DOHH2 (cell line): Measurements from ENCODE around the gene MTOR.
"Not testable (repeated sequence)": the region's sequence is repeated elsewhere in the genome, so short reads cannot be mapped to it uniquely, and the experiment has no call there.

ENCODE experiments used
- H3F3A ChIP-seq: fragments of 200-600 bp; sonication (generic), shearing (Covaris generic); 2 replicates; pipeline ENCODE4 v1.6.0; 2016; ENCODE audit warnings: antibody characterized with exemption, mild to moderate bottlenecking; ENCODE audit not compliant: control insufficient read depth, insufficient read depth
- H3K27ac ChIP-seq: fragments of 200-600 bp; sonication (generic); 2 replicates; pipeline ENCODE4 v1.5.1; 2014; ENCODE audit warnings: low read depth, mild to moderate bottlenecking, low read length, moderate library complexity
- H3K27me3 ChIP-seq: fragments of 200-600 bp; sonication (generic); 2 replicates; pipeline ENCODE4 v1.6.1; 2014; ENCODE audit warnings: mild to moderate bottlenecking, low read length, mixed read lengths; ENCODE audit not compliant: control insufficient read depth
- H3K36me3 ChIP-seq: fragments of 200-600 bp; sonication (generic); 2 replicates; pipeline ENCODE4 v1.6.1; 2014; ENCODE audit warnings: mild to moderate bottlenecking, low read length, moderate library complexity, mixed read lengths; ENCODE audit not compliant: control insufficient read depth
- H3K4me1 ChIP-seq: fragments of 200-600 bp; sonication (generic); 2 replicates; pipeline ENCODE4 v1.6.1; 2014; ENCODE audit warnings: mild to moderate bottlenecking, low read length, mixed read lengths; ENCODE audit not compliant: control insufficient read depth
- H3K4me2 ChIP-seq: fragments of 200-600 bp; sonication (generic); 2 replicates; pipeline ENCODE4 v1.6.0; 2014; ENCODE audit warnings: mild to moderate bottlenecking, low read length, moderate library complexity
- H3K4me3 ChIP-seq: fragments of 200-600 bp; sonication (generic); 2 replicates; pipeline ENCODE4 v1.5.1; 2014; ENCODE audit warnings: mild to moderate bottlenecking, low read length, mixed read lengths
- H3K79me2 ChIP-seq: fragments of 200-600 bp; sonication (generic); 2 replicates; pipeline ENCODE4 v1.6.1; 2014; ENCODE audit warnings: mild to moderate bottlenecking, low read length, mixed read lengths; ENCODE audit not compliant: control insufficient read depth
- H3K9me2 ChIP-seq: fragments of 200-600 bp; sonication (generic); replicated peaks from 2 replicates; pipeline ENCODE4 v1.6.1; 2014; ENCODE audit warnings: mild to moderate bottlenecking, low read length, mixed read lengths; ENCODE audit not compliant: control insufficient read depth
- H3K9me3 ChIP-seq: fragments of 200-600 bp; sonication (generic); 2 replicates; pipeline ENCODE4 v1.6.1; 2014; ENCODE audit warnings: antibody characterized with exemption, low read length, mixed read lengths; ENCODE audit not compliant: control insufficient read depth, insufficient read depth
- H4K20me1 ChIP-seq: fragments of 200-600 bp; sonication (generic); 2 replicates; pipeline ENCODE4 v1.6.0; 2014; ENCODE audit warnings: low read depth, mild to moderate bottlenecking, antibody characterized with exemption, low read length, moderate library complexity; ENCODE audit not compliant: control insufficient read depth, insufficient read depth
- CTCF ChIP-seq: fragments of 200-600 bp; sonication (generic); IDR thresholded peaks from one replicate; pipeline ENCODE4 v1.5.1; 2014; ENCODE audit warnings: antibody characterized with exemption, mild to moderate bottlenecking, low read depth, low read length; ENCODE audit not compliant: poor library complexity, severe bottlenecking
- EZH2phosphoT487 ChIP-seq: fragments of 200-600 bp; sonication (generic); IDR thresholded peaks from 2 replicates; pipeline ENCODE4 v1.6.1; 2017; ENCODE audit warnings: borderline replicate concordance, mild to moderate bottlenecking, antibody characterized with exemption, low read length, moderate library complexity, mixed read lengths

Gene MTOR

GRCh38 chr1:11064942-11065341 is 197.4 kb downstream of the MTOR start:
- no peak for TF ChIP-seq EZH2phosphoT487
- TF ChIP-seq CTCF: no peak
- Histone ChIP-seq H3K36me3 (peaks cover 80% of the 10 kb centered on the region), H3K27me3 (no peaks in the 10 kb centered on the region), H3K9me2 (no peaks in the 10 kb centered on the region), H3K79me2 (peaks cover 30% of the 10 kb centered on the region), H4K20me1 (no peaks in the 10 kb centered on the region), H3K9me3 (no peaks in the 10 kb centered on the region), H3K4me1 (peaks cover 26% of the 10 kb centered on the region), H3K4me2 (no peak overlapping the region), H3F3A (peaks cover 19% of the 10 kb centered on the region), H3K4me3 (no peak overlapping the region), H3K27ac (no peak overlapping the region)

- not testable (repeated sequence) for H3K9me2 ChIP-seq, H3K27ac ChIP-seq, H3K4me3 ChIP-seq, H3K27me3 ChIP-seq, H3K4me2 ChIP-seq, H3K9me3 ChIP-seq, H4K20me1 ChIP-seq
- peaks cover 37% of the 10 kb centered on the region for H3K79me2 ChIP-seq
- H3K36me3 ChIP-seq: peaks cover 75% of the 10 kb centered on the region
- H3K4me1 ChIP-seq: peaks cover 26% of the 10 kb centered on the region
- peaks cover 19% of the 10 kb centered on the region for H3F3A ChIP-seq
Observed at GRCh38 chr1:11063937-11064537, 198.3 kb downstream of the MTOR start.

GRCh38 chr1:11062965-11063401 is 199.4 kb downstream of the MTOR start:
- no peaks in the 10 kb centered on the region for H3K27me3 ChIP-seq
- no peaks in the 10 kb centered on the region for H4K20me1 ChIP-seq
- H3F3A ChIP-seq: peaks cover 19% of the 10 kb centered on the region
- H3K4me1 ChIP-seq: peaks cover 34% of the 10 kb centered on the region
- no peak for TF ChIP-seq CTCF
- no peak for TF ChIP-seq EZH2phosphoT487
- peaks cover 74% of the 10 kb centered on the region for H3K36me3 ChIP-seq
- H3K4me2 ChIP-seq: no peak overlapping the region
- H3K79me2 ChIP-seq: peaks cover 48% of the 10 kb centered on the region
- H3K4me3 ChIP-seq: no peak overlapping the region
- no peaks in the 10 kb centered on the region for H3K9me2 ChIP-seq
- H3K27ac ChIP-seq: peak overlapping the region; percentile 19; the same call in 1 of the 2 replicates
- H3K9me3 ChIP-seq: no peaks in the 10 kb centered on the region

- H3K9me3 ChIP-seq: no peaks in the 10 kb centered on the region
- peaks cover 79% of the 10 kb centered on the region for H3K36me3 ChIP-seq
- H3K27me3 ChIP-seq: no peaks in the 10 kb centered on the region
- peak overlapping the region; percentile 98; the same call in 1 of the 2 replicates for H3K4me3 ChIP-seq
- no peaks in the 10 kb centered on the region for H4K20me1 ChIP-seq
- peaks cover 22% of the 10 kb centered on the region for H3F3A ChIP-seq
- no peaks in the 10 kb centered on the region for H3K9me2 ChIP-seq
- TF ChIP-seq EZH2phosphoT487 (no peak), CTCF (no peak)
- H3K27ac ChIP-seq: no peak overlapping the region; the same call in 1 of the 2 replicates
- H3K4me2 ChIP-seq: peak overlapping the region; percentile 95
- peaks cover 37% of the 10 kb centered on the region for H3K4me1 ChIP-seq
- peaks cover 54% of the 10 kb centered on the region for H3K79me2 ChIP-seq
Observed at GRCh38 chr1:11061652-11062365, 200.5 kb downstream of the MTOR start.
